ENCODE data around the gene BPGM. TPM values are rescaled to one million over a fixed set of nuclear protein-coding genes. Genes with fewer than 3 reads are reported as not detected.
A peak's percentile ranks its signal among the peaks of the same experiment; 100 is the strongest.

The BPGM gene
- polyA plus RNA-seq, 1 of the 3 experiments (the other 2 are of a cell fraction), result 12.4 TPM

- H2AFZ ChIP-seq (ENCODE audit: low read depth), result no peak overlapping the region
- H3K9ac ChIP-seq, result no peak overlapping the region
- no peak overlapping the region for H3K27ac ChIP-seq (ENCODE audit: low read depth in 2 of 2, low read length in 1 of 2)
- peaks cover 33% of the 10 kb centered on the region for H3F3A ChIP-seq (replicated peaks; ENCODE audit: insufficient read depth)
- H3K4me3 ChIP-seq (ENCODE audit: low read depth in 2 of 2, low read length in 1 of 2), result no peak overlapping the region
- H3K9me3 ChIP-seq, result no peaks in the 10 kb centered on the region
- H3K4me2 ChIP-seq, result no peak overlapping the region
- peaks cover 0 to 27% of the 10 kb centered on the region in 2 experiments; a peak in 1 of 4 replicates for H3K4me1 ChIP-seq (ENCODE audit: control insufficient read depth in 1 of 2, insufficient read depth in 2 of 2, low read depth in 1 of 2, low read length in 1 of 2)
- H3K27me3 ChIP-seq (ENCODE audit: insufficient read depth), result no peaks in the 10 kb centered on the region
- H3K9me2 ChIP-seq, result no peaks in the 10 kb centered on the region
- no peaks in the 10 kb centered on the region for H4K20me1 ChIP-seq (ENCODE audit: insufficient read depth)
- no peaks in the 10 kb centered on the region for H3K79me2 ChIP-seq (ENCODE audit: insufficient read depth)
- 26% methylated on average over 7 of the region's 7 CpGs for whole genome bisulfite sequencing (ENCODE audit: low lambda C conversion rate)
- no peak for DNase-seq
- POLR2A ChIA-PET, result no interaction called here
- TF ChIP-seq CTCF (IDR thresholded peaks at IDR 0.05), result 0 out of 2 replicates have a peak, but pooled peaks have one; percentile 7
- TF ChIP-seq RAD21 (IDR thresholded peaks at IDR 0.05; ENCODE audit: low read length), result no peak
- TF ChIP-seq GABPA (IDR thresholded peaks at IDR 0.05; ENCODE audit: low read depth), result no peak
- no peak for TF ChIP-seq FOXM1 (IDR thresholded peaks at IDR 0.05; ENCODE audit: low read depth)
- no peaks in the 10 kb centered on the region for H3K36me3 ChIP-seq (replicated peaks in 1 of 2; ENCODE audit: control insufficient read depth in 1 of 2, insufficient read depth in 2 of 2, low read length in 1 of 2)
- CTCF ChIA-PET, result interaction anchor here (0.6 to 5.8 kb wide), 7 partner anchors 10 to 322 kb away, joined by 3 to 43 read pairs (median 10); no protein-coding TSS in a partner anchor
Observed at GRCh38 chr7:134622303-134622995, 24.2 kb upstream of the BPGM start.

- Histone ChIP-seq H3K4me2 (no peak overlapping the region), H3K9me3 (no peaks in the 10 kb centered on the region), H3K79me2 (ENCODE audit: insufficient read depth) (no peaks in the 10 kb centered on the region), H3K27me3 (ENCODE audit: insufficient read depth) (no peaks in the 10 kb centered on the region), H3K4me1 (ENCODE audit: control insufficient read depth in 1 of 2, insufficient read depth in 2 of 2, low read depth in 1 of 2, low read length in 1 of 2) (peaks cover 0 to 22% of the 10 kb centered on the region in 2 experiments; a peak in 1 of 4 replicates), H3K9ac (no peak overlapping the region), H4K20me1 (ENCODE audit: insufficient read depth) (no peaks in the 10 kb centered on the region), H3K27ac (ENCODE audit: low read depth in 2 of 2, low read length in 1 of 2) (no peak overlapping the region), H3K9me2 (no peaks in the 10 kb centered on the region), H3K4me3 (ENCODE audit: low read depth in 2 of 2, low read length in 1 of 2) (no peak overlapping the region), H2AFZ (ENCODE audit: low read depth) (no peak overlapping the region), H3F3A (replicated peaks; ENCODE audit: insufficient read depth) (peaks cover 26% of the 10 kb centered on the region), H3K36me3 (replicated peaks in 1 of 2; ENCODE audit: control insufficient read depth in 1 of 2, insufficient read depth in 2 of 2, low read length in 1 of 2) (no peaks in the 10 kb centered on the region)
- WGBS (ENCODE audit: low lambda C conversion rate), result 15% methylated on average over 2 of the region's 2 CpGs
- no peak for DNase-seq
- CTCF ChIA-PET, result interaction anchor here (0.6 to 5.8 kb wide), 6 partner anchors 9 to 255 kb away, joined by 3 to 43 read pairs (median 4); no protein-coding TSS in a partner anchor
- POLR2A ChIA-PET, result no interaction called here
- no peak for TF ChIP-seq NFIC (IDR thresholded peaks at IDR 0.05; ENCODE audit: borderline replicate concordance)
- TF ChIP-seq GATA2 (CRISPR knock-in tag; IDR thresholded peaks at IDR 0.05), result no peak
- no peak for TF ChIP-seq FOXM1 (IDR thresholded peaks at IDR 0.05; ENCODE audit: low read depth)
- TF ChIP-seq CTCF (IDR thresholded peaks at IDR 0.05), result no peak
- no peak for TF ChIP-seq CHD2 (IDR thresholded peaks at IDR 0.05; ENCODE audit: low read length, partially characterized antibody)
- TF ChIP-seq TCF12 (IDR thresholded peaks at IDR 0.05), result no peak
- TF ChIP-seq YY1 (IDR thresholded peaks at IDR 0.05; ENCODE audit: low read depth), result no peak
- TF ChIP-seq TEAD4 (IDR thresholded peaks at IDR 0.05; ENCODE audit: borderline replicate concordance, insufficient read depth), result no peak
- TF ChIP-seq NRF1 (IDR thresholded peaks at IDR 0.05; ENCODE audit: low read depth, low read length), result no peak
- no peak for TF ChIP-seq SIN3A (IDR thresholded peaks at IDR 0.05; ENCODE audit: borderline replicate concordance, low read depth, low read length)
- no peak for TF ChIP-seq MEF2A (IDR thresholded peaks at IDR 0.05; ENCODE audit: borderline replicate concordance, low read depth)
- no peak for TF ChIP-seq REST (IDR thresholded peaks at IDR 0.05; ENCODE audit: low read depth, low read length)
- no peak for TF ChIP-seq EZH2phosphoT487 (IDR thresholded peaks at IDR 0.05; ENCODE audit: borderline replicate concordance, low read depth)
- TF ChIP-seq USF1 (IDR thresholded peaks at IDR 0.05; ENCODE audit: borderline replicate concordance, low read depth), result no peak
- TF ChIP-seq EP300 (IDR thresholded peaks at IDR 0.05; ENCODE audit: borderline replicate concordance in 1 of 2, low read depth in 1 of 2, low read length in 1 of 2), result no peak
Observed at GRCh38 chr7:134623193-134623592, 23.5 kb upstream of the BPGM start.

Measured in SK-N-SH (cell line).